ENCODE data around the gene ADAMTS15. TPM values are rescaled to one million over a fixed set of nuclear protein-coding genes. Genes with fewer than 3 reads are reported as not detected.

ADAMTS15 gene
- total and polyA plus RNA-seq, 2 donors (not counting 3 experiments of a cell fraction or from before 2014, with no cell fraction given): 0.08 TPM; not detected in 1

DNA sequence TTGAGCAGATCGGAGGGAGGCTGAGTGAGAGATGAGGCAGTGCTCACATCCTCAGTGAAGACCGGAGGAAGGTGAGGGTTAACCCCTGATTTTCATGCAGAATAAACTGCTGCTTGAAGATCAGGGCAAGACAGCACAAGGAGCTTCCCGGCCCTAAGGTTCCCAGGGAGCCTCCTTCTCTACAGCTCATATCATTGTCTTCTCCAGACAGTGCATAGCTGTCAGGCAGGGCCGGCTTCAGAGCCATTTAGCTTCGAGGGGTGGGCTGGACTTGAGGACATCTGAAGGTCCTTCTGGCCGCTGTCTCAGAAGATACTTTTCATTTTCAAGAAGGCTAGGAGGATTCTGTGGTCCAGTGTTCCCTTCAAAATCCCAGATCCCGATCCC lies 27.3 kb upstream of the ADAMTS15 start:
- H3K27me3 ChIP-seq (ENCODE audit: control insufficient read depth in 2 of 2, insufficient read depth in 2 of 2, low read length in 2 of 2): peaks cover 5 to 9% of the 10 kb centered on the region in 2 experiments
- no peak overlapping the region for H3K4me3 ChIP-seq (replicated peaks in 1 of 3; ENCODE audit: insufficient read depth in 1 of 3, low read depth in 1 of 3, low read length in 3 of 3)
- TF ChIP-seq POLR2AphosphoS5 (IDR thresholded peaks at IDR 0.05; ENCODE audit: insufficient read depth, low read depth, low read length): no peak
- no peak for TF ChIP-seq MYC (IDR thresholded peaks at IDR 0.05; ENCODE audit: low read depth, low read length)
- no peak for TF ChIP-seq JUN (IDR thresholded peaks at IDR 0.05; ENCODE audit: borderline replicate concordance, insufficient read depth, insufficient read length, low read depth)
- TF ChIP-seq, protein P1, sequence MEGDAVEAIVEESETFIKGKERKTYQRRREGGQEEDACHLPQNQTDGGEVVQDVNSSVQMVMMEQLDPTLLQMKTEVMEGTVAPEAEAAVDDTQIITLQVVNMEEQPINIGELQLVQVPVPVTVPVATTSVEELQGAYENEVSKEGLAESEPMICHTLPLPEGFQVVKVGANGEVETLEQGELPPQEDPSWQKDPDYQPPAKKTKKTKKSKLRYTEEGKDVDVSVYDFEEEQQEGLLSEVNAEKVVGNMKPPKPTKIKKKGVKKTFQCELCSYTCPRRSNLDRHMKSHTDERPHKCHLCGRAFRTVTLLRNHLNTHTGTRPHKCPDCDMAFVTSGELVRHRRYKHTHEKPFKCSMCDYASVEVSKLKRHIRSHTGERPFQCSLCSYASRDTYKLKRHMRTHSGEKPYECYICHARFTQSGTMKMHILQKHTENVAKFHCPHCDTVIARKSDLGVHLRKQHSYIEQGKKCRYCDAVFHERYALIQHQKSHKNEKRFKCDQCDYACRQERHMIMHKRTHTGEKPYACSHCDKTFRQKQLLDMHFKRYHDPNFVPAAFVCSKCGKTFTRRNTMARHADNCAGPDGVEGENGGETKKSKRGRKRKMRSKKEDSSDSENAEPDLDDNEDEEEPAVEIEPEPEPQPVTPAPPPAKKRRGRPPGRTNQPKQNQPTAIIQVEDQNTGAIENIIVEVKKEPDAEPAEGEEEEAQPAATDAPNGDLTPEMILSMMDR (IDR thresholded peaks at IDR 0.05; ENCODE audit: extremely low read depth in 1 of 2, insufficient read depth in 1 of 2, low read depth in 1 of 2, low read length in 2 of 2): no peak
- no peaks in the 10 kb centered on the region for H3K79me2 ChIP-seq (ENCODE audit: control insufficient read depth, insufficient read depth, low read length)
- no peak overlapping the region for H2AFZ ChIP-seq (ENCODE audit: low read depth, low read length)
- dilution Hi-C loops (cut with MboI; ENCODE audit: extremely low pct_ligation_motif_present, low sequenced_read_pairs) (no loop called here), intact Hi-C loops (cut with micrococcal nuclease) (no loop called here)
- ChIA-PET CTCF (no interaction called here), POLR2A (no interaction called here)
- FAIRE-seq: no peak
- BruUV-seq (replicated peaks): no TSS peak
- no peak overlapping the region for H3K9ac ChIP-seq (replicated peaks; ENCODE audit: extremely low read depth, insufficient read depth, low read length)
- DNase-seq (ENCODE audit: low read depth, low spot score): no peak
- H3K9me1 ChIP-seq (replicated peaks; ENCODE audit: control insufficient read depth, extremely low read depth, insufficient read depth, low read length): no peaks in the 10 kb centered on the region
- H3K4me1 ChIP-seq (ENCODE audit: control insufficient read depth, extremely low read depth, insufficient read depth, low read length): no peaks in the 10 kb centered on the region
- H3K36me3 ChIP-seq (ENCODE audit: control insufficient read depth in 2 of 2, extremely low read depth in 1 of 2, insufficient read depth in 2 of 2, low read length in 2 of 2): no peaks in the 10 kb centered on the region
- H3K4me2 ChIP-seq (ENCODE audit: insufficient read depth, low read length): no peak overlapping the region
- no peaks in the 10 kb centered on the region for H3K9me3 ChIP-seq (replicated peaks; ENCODE audit: control insufficient read depth, insufficient read depth, low read length)
- no peaks in the 10 kb centered on the region for H4K20me1 ChIP-seq (replicated peaks; ENCODE audit: control insufficient read depth, extremely low read depth, insufficient read depth, low read length)
- H3K27ac ChIP-seq (ENCODE audit: insufficient read depth, low read depth, low read length): no peak overlapping the region

DNA sequence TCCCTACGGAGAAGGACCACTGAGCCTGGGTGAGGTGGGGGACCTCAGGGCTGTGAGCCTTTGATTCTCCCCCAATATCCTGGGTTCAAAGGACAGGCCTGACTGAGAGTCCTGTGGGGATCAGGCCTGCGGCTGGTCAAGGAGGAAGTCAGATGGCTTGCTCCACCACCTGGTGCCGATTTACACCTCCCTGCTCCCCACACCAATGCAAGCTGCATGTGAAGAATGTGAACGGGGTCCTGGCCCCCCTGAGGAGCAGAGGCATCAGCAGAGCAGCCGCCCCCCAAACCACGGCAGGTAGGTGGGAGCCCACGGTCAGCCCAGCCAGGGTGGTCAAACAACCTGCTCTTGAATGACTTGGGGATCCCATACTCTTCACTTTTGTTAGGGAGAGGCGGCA lies 26.7 kb upstream of the ADAMTS15 start:
- TF ChIP-seq FOS (IDR thresholded peaks at IDR 0.05; ENCODE audit: borderline replicate concordance, insufficient read depth, low read length): no peak
- TF ChIP-seq, protein P1 (IDR thresholded peaks at IDR 0.05; ENCODE audit: extremely low read depth in 1 of 2, insufficient read depth in 1 of 2, low read depth in 1 of 2, low read length in 2 of 2): no peak
- H3K4me3 ChIP-seq (replicated peaks in 1 of 3; ENCODE audit: insufficient read depth in 1 of 3, low read depth in 1 of 3, low read length in 3 of 3): no peak overlapping the region
- H3K79me2 ChIP-seq (ENCODE audit: control insufficient read depth, insufficient read depth, low read length): no peaks in the 10 kb centered on the region
- POLR2A ChIA-PET: no interaction called here
- no peak overlapping the region for H3K27ac ChIP-seq (ENCODE audit: insufficient read depth, low read depth, low read length)
- dilution Hi-C loops (cut with MboI; ENCODE audit: extremely low pct_ligation_motif_present, low sequenced_read_pairs) (no loop called here), intact Hi-C loops (cut with micrococcal nuclease) (no loop called here)
- peaks cover 10 to 15% of the 10 kb centered on the region in 2 experiments for H3K27me3 ChIP-seq (ENCODE audit: control insufficient read depth in 2 of 2, insufficient read depth in 2 of 2, low read length in 2 of 2)
- H3K9me3 ChIP-seq (replicated peaks; ENCODE audit: control insufficient read depth, insufficient read depth, low read length): no peaks in the 10 kb centered on the region
- no peak overlapping the region for H2AFZ ChIP-seq (ENCODE audit: low read depth, low read length)
- no peak overlapping the region for H3K4me2 ChIP-seq (ENCODE audit: insufficient read depth, low read length)
- no peaks in the 10 kb centered on the region for H3K36me3 ChIP-seq (ENCODE audit: control insufficient read depth in 2 of 2, extremely low read depth in 1 of 2, insufficient read depth in 2 of 2, low read length in 2 of 2)
- H4K20me1 ChIP-seq (replicated peaks; ENCODE audit: control insufficient read depth, extremely low read depth, insufficient read depth, low read length): no peaks in the 10 kb centered on the region
- no peak for FAIRE-seq
- H3K9me1 ChIP-seq (replicated peaks; ENCODE audit: control insufficient read depth, extremely low read depth, insufficient read depth, low read length): no peaks in the 10 kb centered on the region
- no peak for DNase-seq (ENCODE audit: low read depth, low spot score)
- no TSS peak for BruUV-seq (replicated peaks)
- H3K4me1 ChIP-seq (ENCODE audit: control insufficient read depth, extremely low read depth, insufficient read depth, low read length): no peaks in the 10 kb centered on the region
- no peak overlapping the region for H3K9ac ChIP-seq (replicated peaks; ENCODE audit: extremely low read depth, insufficient read depth, low read length)
- CTCF ChIA-PET: no interaction called here

All from endothelial cell of umbilical vein (primary cell).